Measurements from ENCODE around the gene PPM1M. TPM values are rescaled to one million over a fixed set of nuclear protein-coding genes. Genes with fewer than 3 reads are reported as not detected.
A peak's percentile ranks its signal among the peaks of the same experiment; 100 is the strongest.

Gene PPM1M
- total and polyA plus RNA-seq, 10 of the 15 experiments (the other 5 are each of a cell fraction or from before 2014, with no cell fraction given), result 7.3 to 24.8 (median 15.8) TPM

DNA sequence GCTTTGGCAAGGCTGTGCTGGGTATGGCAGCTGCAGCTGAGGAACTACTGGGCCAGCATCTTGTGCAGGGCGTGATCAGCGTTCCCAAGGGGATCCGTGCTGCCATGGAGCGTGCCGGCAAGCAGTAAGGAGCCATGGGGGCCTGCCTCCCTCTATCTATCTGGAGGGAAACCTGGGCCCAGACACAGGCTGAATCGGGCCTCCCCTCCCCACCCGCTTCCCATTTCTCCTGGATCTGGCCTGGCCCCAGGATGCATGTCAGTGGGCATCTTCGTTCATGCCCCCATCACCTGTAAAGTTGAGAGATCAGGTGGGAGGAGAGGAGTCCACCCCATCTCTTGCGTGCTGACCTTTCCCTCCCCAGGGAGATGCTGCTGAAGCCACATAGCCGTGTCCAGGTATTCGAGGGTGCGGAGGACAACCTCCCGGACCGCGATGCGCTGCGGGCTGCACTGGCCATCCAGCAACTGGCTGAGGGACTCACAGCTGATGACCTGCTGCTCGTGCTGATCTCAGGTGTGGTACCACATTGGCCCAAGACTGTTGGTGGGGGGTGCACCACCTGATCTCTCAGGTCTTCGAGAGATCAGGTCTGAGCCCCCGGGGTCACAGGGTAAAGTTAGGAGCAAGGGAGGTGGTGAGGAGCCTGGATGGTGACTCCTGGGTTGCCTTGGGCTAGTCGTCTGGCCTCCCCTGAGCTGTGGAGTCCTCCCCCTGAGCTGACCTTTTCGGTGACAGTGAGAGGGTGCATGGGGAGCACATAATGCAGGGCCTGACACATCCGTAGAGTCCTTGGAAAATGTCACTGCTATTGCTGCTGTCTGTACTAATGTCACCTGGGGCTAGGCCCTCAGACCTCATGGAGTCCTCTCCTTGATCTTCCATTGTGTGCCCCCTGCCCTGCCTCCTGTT, 45.3 kb downstream of the PPM1M start (continued):
- TF ChIP-seq, protein P1, sequence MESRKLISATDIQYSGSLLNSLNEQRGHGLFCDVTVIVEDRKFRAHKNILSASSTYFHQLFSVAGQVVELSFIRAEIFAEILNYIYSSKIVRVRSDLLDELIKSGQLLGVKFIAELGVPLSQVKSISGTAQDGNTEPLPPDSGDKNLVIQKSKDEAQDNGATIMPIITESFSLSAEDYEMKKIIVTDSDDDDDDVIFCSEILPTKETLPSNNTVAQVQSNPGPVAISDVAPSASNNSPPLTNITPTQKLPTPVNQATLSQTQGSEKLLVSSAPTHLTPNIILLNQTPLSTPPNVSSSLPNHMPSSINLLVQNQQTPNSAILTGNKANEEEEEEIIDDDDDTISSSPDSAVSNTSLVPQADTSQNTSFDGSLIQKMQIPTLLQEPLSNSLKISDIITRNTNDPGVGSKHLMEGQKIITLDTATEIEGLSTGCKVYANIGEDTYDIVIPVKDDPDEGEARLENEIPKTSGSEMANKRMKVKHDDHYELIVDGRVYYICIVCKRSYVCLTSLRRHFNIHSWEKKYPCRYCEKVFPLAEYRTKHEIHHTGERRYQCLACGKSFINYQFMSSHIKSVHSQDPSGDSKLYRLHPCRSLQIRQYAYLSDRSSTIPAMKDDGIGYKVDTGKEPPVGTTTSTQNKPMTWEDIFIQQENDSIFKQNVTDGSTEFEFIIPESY (IDR thresholded peaks at IDR 0.05), result no peak
- TF ChIP-seq ASH2L (IDR thresholded peaks at IDR 0.05; ENCODE audit: borderline replicate concordance, low read depth), result no peak
- TF ChIP-seq, protein P2, sequence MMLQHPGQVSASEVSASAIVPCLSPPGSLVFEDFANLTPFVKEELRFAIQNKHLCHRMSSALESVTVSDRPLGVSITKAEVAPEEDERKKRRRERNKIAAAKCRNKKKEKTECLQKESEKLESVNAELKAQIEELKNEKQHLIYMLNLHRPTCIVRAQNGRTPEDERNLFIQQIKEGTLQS (IDR thresholded peaks at IDR 0.05; ENCODE audit: borderline replicate concordance, extremely low read depth, low read depth, low read length), result no peak

DNA sequence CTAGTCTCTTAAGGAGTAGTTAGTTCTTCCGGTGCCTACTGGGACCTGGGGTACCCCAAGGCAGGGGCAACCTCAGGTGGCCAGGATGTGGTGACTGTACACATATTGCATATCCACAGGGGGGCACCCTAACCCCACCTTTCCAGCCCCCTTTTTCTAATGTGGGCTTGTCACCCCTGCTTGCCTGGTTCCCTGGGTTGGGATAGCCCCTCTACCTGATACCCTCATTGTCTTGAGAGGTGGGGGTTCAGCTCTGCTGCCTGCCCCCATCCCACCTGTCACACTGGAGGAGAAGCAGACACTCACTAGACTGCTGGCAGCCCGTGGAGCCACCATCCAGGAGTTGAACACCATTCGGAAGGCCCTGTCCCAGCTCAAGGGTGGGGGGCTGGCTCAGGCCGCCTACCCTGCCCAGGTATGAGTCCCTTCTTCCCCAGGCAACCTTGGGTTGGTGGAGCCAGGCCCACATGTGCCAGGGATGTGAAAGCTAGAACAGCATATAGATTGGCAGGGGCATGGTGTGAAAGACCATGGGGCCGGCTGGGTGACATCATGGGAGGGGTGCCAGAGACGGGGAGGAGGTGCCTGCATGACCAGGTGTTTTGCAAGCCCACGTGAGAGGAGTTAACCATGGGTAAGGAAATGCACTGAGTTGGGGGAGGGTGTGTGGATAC, 46.1 kb downstream of the PPM1M start:
- Histone ChIP-seq H4K20me1 (ENCODE audit: control insufficient read depth, insufficient read depth) (no peaks in the 10 kb centered on the region), H3K4me2 (ENCODE audit: control insufficient read depth, insufficient read depth) (no peak overlapping the region), H3K4me3 (no peak overlapping the region), H3K79me2 (ENCODE audit: control insufficient read depth, insufficient read depth, low read length) (peaks cover 18% of the 10 kb centered on the region), H3K4me1 (ENCODE audit: control insufficient read depth, insufficient read depth, low read length) (peaks cover 11% of the 10 kb centered on the region), H3K9ac (ENCODE audit: control insufficient read depth, insufficient read depth, low read length) (no peak overlapping the region), H2AFZ (ENCODE audit: control insufficient read depth, low read depth, low read length) (no peak overlapping the region), H3K36me3 (ENCODE audit: control insufficient read depth in 2 of 2, insufficient read depth in 2 of 2, low read length in 1 of 2) (peaks cover 3 to 6% of the 10 kb centered on the region in 2 experiments; a peak in 3 of 4 replicates), H3K27ac (ENCODE audit: control insufficient read depth, insufficient read depth) (no peak overlapping the region), H3K9me3 (replicated peaks; ENCODE audit: control insufficient read depth, insufficient read depth, low read length) (no peaks in the 10 kb centered on the region), H3K27me3 (replicated peaks in 1 of 2; ENCODE audit: control insufficient read depth in 2 of 2, insufficient read depth in 2 of 2, low read length in 1 of 2) (no peaks in the 10 kb centered on the region)
- in situ Hi-C loops (cut with MboI) (loop anchor here (5.0 kb wide), 1 partner anchor 51 kb away; no protein-coding TSS in a partner anchor), intact Hi-C loops (cut with micrococcal nuclease; ENCODE audit: unreplicated experiment) (loop anchor here (1.0 to 5.0 kb wide), 3 partner anchors 48 to 156 kb away; partner anchors contain the start of gene SEMA3G)
- SMC1A ChIA-PET (ENCODE audit: uncharacterized antibody, unreplicated experiment), result interaction anchor here (0.6 to 6.1 kb wide), 4 partner anchors 46 to 779 kb away, joined by 3 to 159 read pairs (median 4); no protein-coding TSS in a partner anchor
- peak; percentile 78 for FAIRE-seq
- CTCF ChIA-PET, result interaction anchor here (0.9 to 19.0 kb wide), 13 partner anchors 9 to 287 kb away, joined by 3 to 451 read pairs (median 5); no protein-coding TSS in a partner anchor
- BruUV-seq (replicated peaks), result no TSS peak
- WGBS (ENCODE audit: insufficient coverage, insufficient replicate concordance, low lambda C conversion rate, missing lambda C conversion rate), result 41% methylated on average over 7 of the region's 7 CpGs
- ATAC-seq, result peak; percentile 53
- no peak for DNase-seq (ENCODE audit: low read depth, low spot score)
- POLR2A ChIA-PET, result interaction anchor here (0.9 to 1.2 kb wide), 2 partner anchors 8 to 43 kb away, joined by 4 to 5 read pairs; no protein-coding TSS in a partner anchor
- RAD21 ChIA-PET (ENCODE audit: unreplicated experiment), result interaction anchor here (0.7 to 7.5 kb wide), 5 partner anchors 9 to 93 kb away, joined by 3 to 131 read pairs (median 5); no protein-coding TSS in a partner anchor
- TF ChIP-seq YY1 (IDR thresholded peaks at IDR 0.05; ENCODE audit: low read depth, low read length) (0 out of 2 replicates have a peak, but pooled peaks have one; percentile 47), RB1 (IDR thresholded peaks at IDR 0.05; ENCODE audit: borderline replicate concordance) (peak; percentile 85; the same call in 1 of the 2 replicates), RAD21 (IDR thresholded peaks at IDR 0.05; ENCODE audit: insufficient read depth, low read depth, low read length) (peak; percentile 93), STAT1 (conservative IDR thresholded peaks at IDR 0.05) (no peak), PAX8 (IDR thresholded peaks at IDR 0.05) (no peak), NFYB (IDR thresholded peaks at IDR 0.05; ENCODE audit: insufficient read depth, low read depth, low read length) (no peak), STAT3 (IDR thresholded peaks at IDR 0.05; ENCODE audit: low read depth, low read length) (no peak), NRF1 (conservative IDR thresholded peaks at IDR 0.05; ENCODE audit: low read depth, low read length) (no peak), YBX1 (IDR thresholded peaks at IDR 0.05) (no peak), BHLHE40 (IDR thresholded peaks at IDR 0.05; ENCODE audit: borderline replicate concordance in 1 of 2, low read depth in 2 of 2, low read length in 1 of 2) (no peak)
- TF ChIP-seq, protein P3, sequence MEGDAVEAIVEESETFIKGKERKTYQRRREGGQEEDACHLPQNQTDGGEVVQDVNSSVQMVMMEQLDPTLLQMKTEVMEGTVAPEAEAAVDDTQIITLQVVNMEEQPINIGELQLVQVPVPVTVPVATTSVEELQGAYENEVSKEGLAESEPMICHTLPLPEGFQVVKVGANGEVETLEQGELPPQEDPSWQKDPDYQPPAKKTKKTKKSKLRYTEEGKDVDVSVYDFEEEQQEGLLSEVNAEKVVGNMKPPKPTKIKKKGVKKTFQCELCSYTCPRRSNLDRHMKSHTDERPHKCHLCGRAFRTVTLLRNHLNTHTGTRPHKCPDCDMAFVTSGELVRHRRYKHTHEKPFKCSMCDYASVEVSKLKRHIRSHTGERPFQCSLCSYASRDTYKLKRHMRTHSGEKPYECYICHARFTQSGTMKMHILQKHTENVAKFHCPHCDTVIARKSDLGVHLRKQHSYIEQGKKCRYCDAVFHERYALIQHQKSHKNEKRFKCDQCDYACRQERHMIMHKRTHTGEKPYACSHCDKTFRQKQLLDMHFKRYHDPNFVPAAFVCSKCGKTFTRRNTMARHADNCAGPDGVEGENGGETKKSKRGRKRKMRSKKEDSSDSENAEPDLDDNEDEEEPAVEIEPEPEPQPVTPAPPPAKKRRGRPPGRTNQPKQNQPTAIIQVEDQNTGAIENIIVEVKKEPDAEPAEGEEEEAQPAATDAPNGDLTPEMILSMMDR (IDR thresholded peaks at IDR 0.05 in 2 of 3, conservative IDR thresholded peaks at IDR 0.05 in 1 of 3; ENCODE audit: control insufficient read depth in 2 of 3, extremely low read depth in 1 of 3, insufficient read depth in 1 of 3, low read depth in 3 of 3, low read length in 3 of 3), result peak; percentile 63 to 91 (median 67)
